Measurements from ENCODE around the gene RABGGTB.

GRCh38 chr1:75764057-75764655 is 21.9 kb upstream of the RABGGTB start:
- no peak for TF ChIP-seq CTCF (IDR thresholded peaks at IDR 0.05)
- TF ChIP-seq POLR2A (IDR thresholded peaks at IDR 0.05) = no peak
- TF ChIP-seq POLR2AphosphoS5 (IDR thresholded peaks at IDR 0.05) = no peak
